WTC11 (cell line): ENCODE results near the gene CD2AP. TPM values are rescaled to one million over a fixed set of nuclear protein-coding genes. Genes with fewer than 3 reads are reported as not detected.

Experiments used
- ATAC-seq: fragments of 200-7000 bp; cut with Tn5 transposase; 2 replicates; pipeline ENCODE4 v1.10.0; 2021; ENCODE audit warnings: mild to moderate bottlenecking, moderate library complexity
- CTCF ChIA-PET: fragments of 300-600 bp; sonication (Branson Sonifier 250); formaldehyde crosslinking; loops from one replicate; lab custom pipeline; 2021; ENCODE audit warnings: antibody characterized with exemption; lab: Charles Lee
- POLR2A ChIA-PET: fragments of 350-600 bp; sonication (Branson Sonifier 250); formaldehyde crosslinking; loops from one replicate; lab custom pipeline; 2021; ENCODE audit warnings: antibody characterized with exemption; lab: Charles Lee
- DNase-seq: peaks from one replicate; pipeline ENCODE4 v3.0.0; 2021; ENCODE audit warnings: low spot score
- H3K27ac Mint-ChIP-seq: 2 replicates; pipeline ENCODE4 v1.8.0; 2021; ENCODE audit warnings: mixed read lengths
- H3K27me3 Mint-ChIP-seq: 2 replicates; pipeline ENCODE4 v1.8.0; 2021; ENCODE audit warnings: low read depth, mild to moderate bottlenecking, moderate library complexity, mixed read lengths
- H3K36me3 Mint-ChIP-seq: 2 replicates; pipeline ENCODE4 v1.8.0; 2021; ENCODE audit warnings: mixed read lengths
- H3K4me1 Mint-ChIP-seq: 2 replicates; pipeline ENCODE4 v1.8.0; 2022; ENCODE audit warnings: mixed read lengths
- H3K4me3 Mint-ChIP-seq: 2 replicates; pipeline ENCODE4 v1.8.0; 2021; ENCODE audit warnings: mild to moderate bottlenecking, moderate library complexity, mixed read lengths
- H3K9me3 Mint-ChIP-seq: 2 replicates; pipeline ENCODE4 v1.8.0; 2021; ENCODE audit warnings: mixed read lengths
- ATF1 ChIP-seq: sonication (generic); formaldehyde crosslinking; IDR thresholded peaks from 2 replicates; pipeline ENCODE4 v1.8.1; 2023; ENCODE audit warnings: mild to moderate bottlenecking, moderate library complexity, missing genetic modification reagents
- FOXJ3 ChIP-seq: sonication (generic); formaldehyde crosslinking; IDR thresholded peaks from 2 replicates; pipeline ENCODE4 v1.9.0; 2021; ENCODE audit warnings: missing genetic modification reagents, mild to moderate bottlenecking, borderline replicate concordance
- FOXP1 ChIP-seq: sonication (generic); formaldehyde crosslinking; IDR thresholded peaks from 2 replicates; pipeline ENCODE4 v1.8.0; 2022; ENCODE audit warnings: missing genetic modification reagents, mild to moderate bottlenecking, moderate library complexity, borderline replicate concordance
- NFE2L1 ChIP-seq: sonication (generic); formaldehyde crosslinking; IDR thresholded peaks from 2 replicates; pipeline ENCODE4 v1.8.1; 2023; ENCODE audit warnings: missing genetic modification reagents
- OVOL2 ChIP-seq: fragments of 250-450 bp; sonication (Bioruptor Pico); IDR thresholded peaks from 2 replicates; pipeline ENCODE4 v1.9.0; 2021; ENCODE audit warnings: mild to moderate bottlenecking, borderline replicate concordance
- PRRX2 ChIP-seq: fragments of 250-450 bp; sonication (Bioruptor Pico); IDR thresholded peaks from 2 replicates; pipeline ENCODE4 v1.8.0; 2021; ENCODE audit warnings: mild to moderate bottlenecking
- RORB ChIP-seq: fragments of 250-450 bp; sonication (Bioruptor Pico); IDR thresholded peaks from 2 replicates; pipeline ENCODE4 v1.9.0; 2021; ENCODE audit warnings: mild to moderate bottlenecking
- SP1 ChIP-seq: sonication (generic); formaldehyde crosslinking; conservative IDR thresholded peaks from 2 replicates; pipeline ENCODE4 v1.8.1; 2022; ENCODE audit warnings: missing genetic modification reagents
- ZBTB21 ChIP-seq: sonication (generic); formaldehyde crosslinking; IDR thresholded peaks from 2 replicates; pipeline ENCODE4 v1.8.1; 2023; ENCODE audit warnings: mild to moderate bottlenecking, missing genetic modification reagents, borderline replicate concordance
- ZNF138 ChIP-seq: sonication (generic); formaldehyde crosslinking; conservative IDR thresholded peaks from 2 replicates; pipeline ENCODE4 v1.8.1; 2022; ENCODE audit warnings: mild to moderate bottlenecking, moderate library complexity, missing genetic modification reagents
- ZNF263 ChIP-seq: sonication (generic); formaldehyde crosslinking; IDR thresholded peaks from 2 replicates; pipeline ENCODE4 v1.8.1; 2022; ENCODE audit warnings: low read depth, mild to moderate bottlenecking, moderate library complexity, missing genetic modification reagents
- ZNF317 ChIP-seq: sonication (generic); formaldehyde crosslinking; IDR thresholded peaks from 2 replicates; pipeline ENCODE4 v1.8.1; 2023; ENCODE audit warnings: low read depth, mild to moderate bottlenecking, moderate library complexity, missing genetic modification reagents, borderline replicate concordance
- total RNA-seq: library from RNA; stranded (reverse); gene quantifications from 3 replicates; pipeline ENCODE4 v1.2.3, GENCODE V29; 2021
- TF ChIP-seq, protein P1 (sequence below): sonication (generic); formaldehyde crosslinking; IDR thresholded peaks from 2 replicates; pipeline ENCODE4 v1.8.0; 2022; ENCODE audit warnings: mild to moderate bottlenecking, missing genetic modification reagents
- TF ChIP-seq, protein P2 (sequence below): fragments of 250-450 bp; sonication (Bioruptor Pico); IDR thresholded peaks from 2 replicates; pipeline ENCODE4 v1.9.0; 2021; ENCODE audit warnings: moderate library complexity, mild to moderate bottlenecking, inconsistent platforms, borderline replicate concordance
- TF ChIP-seq, protein P3 (sequence below): sonication (generic); formaldehyde crosslinking; IDR thresholded peaks from 2 replicates; pipeline ENCODE4 v1.8.0; 2022; ENCODE audit warnings: mild to moderate bottlenecking, missing genetic modification reagents
- TF ChIP-seq, protein P4 (sequence below): fragments of 250-450 bp; sonication (Bioruptor Pico); IDR thresholded peaks from 2 replicates; pipeline ENCODE4 v2.1.2; 2022; ENCODE audit warnings: mild to moderate bottlenecking, moderate library complexity
- TF ChIP-seq, protein P5 (sequence below): sonication (generic); formaldehyde crosslinking; IDR thresholded peaks from 2 replicates; pipeline ENCODE4 v1.8.1; 2023; ENCODE audit warnings: mild to moderate bottlenecking, missing genetic modification reagents
- TF ChIP-seq, protein P6 (sequence below): sonication (generic); formaldehyde crosslinking; IDR thresholded peaks from 2 replicates; pipeline ENCODE4 v1.8.1; 2023; ENCODE audit warnings: mild to moderate bottlenecking, missing genetic modification reagents, moderate library complexity
- TF ChIP-seq, protein P7 (sequence below): fragments of 250-450 bp; sonication (Bioruptor Pico); IDR thresholded peaks from 2 replicates; pipeline ENCODE4 v1.9.0; 2021; ENCODE audit warnings: mild to moderate bottlenecking
- TF ChIP-seq, protein P8 (sequence below): sonication (generic); formaldehyde crosslinking; IDR thresholded peaks from 2 replicates; pipeline ENCODE4 v1.8.0; 2023; ENCODE audit warnings: missing genetic modification reagents

Gene CD2AP
- total RNA-seq, 1 experiment from 2014 or later: 77.0 TPM

DNA sequence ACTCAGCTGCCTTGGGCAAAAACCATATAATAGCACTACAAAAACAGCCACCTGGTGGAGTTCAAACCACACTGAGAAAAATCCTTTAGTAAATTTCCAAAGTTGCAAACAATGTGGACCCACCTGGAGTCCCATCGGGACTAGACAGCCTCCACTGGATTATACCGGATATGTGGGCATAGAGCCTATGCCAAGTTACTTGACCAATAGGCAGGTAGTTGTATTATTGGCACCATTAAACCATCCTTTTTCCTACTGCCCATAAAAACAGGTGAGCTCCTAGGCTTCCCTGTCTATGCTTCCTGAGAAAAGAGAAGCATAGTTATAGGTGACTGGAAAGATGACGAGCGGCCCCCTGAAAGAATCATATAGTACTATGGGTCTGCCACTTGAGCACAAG lies 169.1 kb downstream of the CD2AP start:
- Mint-ChIP-seq H3K4me3 (no peak overlapping the region), H3K27me3 (peaks cover 5% of the 10 kb centered on the region), H3K27ac (no peak overlapping the region), H3K4me1 (peaks cover 9% of the 10 kb centered on the region), H3K36me3 (0 out of 2 replicates have a peak, but pooled peaks cover 3% of the 10 kb centered on the region), H3K9me3 (peaks cover 4% of the 10 kb centered on the region)
- ChIA-PET CTCF (interaction anchor here (0.8 kb wide), 1 partner anchor 134 kb away, joined by 3 read pairs; no protein-coding TSS in a partner anchor), POLR2A (no interaction called here)
- ATAC-seq (no peak), DNase-seq (no peak)
- TF ChIP-seq, protein P1, sequence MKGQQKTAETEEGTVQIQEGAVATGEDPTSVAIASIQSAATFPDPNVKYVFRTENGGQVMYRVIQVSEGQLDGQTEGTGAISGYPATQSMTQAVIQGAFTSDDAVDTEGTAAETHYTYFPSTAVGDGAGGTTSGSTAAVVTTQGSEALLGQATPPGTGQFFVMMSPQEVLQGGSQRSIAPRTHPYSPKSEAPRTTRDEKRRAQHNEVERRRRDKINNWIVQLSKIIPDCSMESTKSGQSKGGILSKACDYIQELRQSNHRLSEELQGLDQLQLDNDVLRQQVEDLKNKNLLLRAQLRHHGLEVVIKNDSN: no peak
- TF ChIP-seq, protein P2, sequence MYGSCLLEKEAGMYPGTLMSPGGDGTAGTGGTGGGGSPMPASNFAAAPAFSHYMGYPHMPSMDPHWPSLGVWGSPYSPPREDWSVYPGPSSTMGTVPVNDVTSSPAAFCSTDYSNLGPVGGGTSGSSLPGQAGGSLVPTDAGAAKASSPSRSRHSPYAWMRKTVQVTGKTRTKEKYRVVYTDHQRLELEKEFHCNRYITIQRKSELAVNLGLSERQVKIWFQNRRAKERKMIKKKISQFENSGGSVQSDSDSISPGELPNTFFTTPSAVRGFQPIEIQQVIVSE: no peak
- TF ChIP-seq, protein P3, sequence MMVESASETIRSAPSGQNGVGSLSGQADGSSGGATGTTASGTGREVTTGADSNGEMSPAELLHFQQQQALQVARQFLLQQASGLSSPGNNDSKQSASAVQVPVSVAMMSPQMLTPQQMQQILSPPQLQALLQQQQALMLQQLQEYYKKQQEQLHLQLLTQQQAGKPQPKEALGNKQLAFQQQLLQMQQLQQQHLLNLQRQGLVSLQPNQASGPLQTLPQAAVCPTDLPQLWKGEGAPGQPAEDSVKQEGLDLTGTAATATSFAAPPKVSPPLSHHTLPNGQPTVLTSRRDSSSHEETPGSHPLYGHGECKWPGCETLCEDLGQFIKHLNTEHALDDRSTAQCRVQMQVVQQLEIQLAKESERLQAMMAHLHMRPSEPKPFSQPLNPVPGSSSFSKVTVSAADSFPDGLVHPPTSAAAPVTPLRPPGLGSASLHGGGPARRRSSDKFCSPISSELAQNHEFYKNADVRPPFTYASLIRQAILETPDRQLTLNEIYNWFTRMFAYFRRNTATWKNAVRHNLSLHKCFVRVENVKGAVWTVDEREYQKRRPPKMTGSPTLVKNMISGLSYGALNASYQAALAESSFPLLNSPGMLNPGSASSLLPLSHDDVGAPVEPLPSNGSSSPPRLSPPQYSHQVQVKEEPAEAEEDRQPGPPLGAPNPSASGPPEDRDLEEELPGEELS (CRISPR knock-in tag): no peak
- TF ChIP-seq OVOL2 (CRISPR knock-in tag): no peak
- no peak for TF ChIP-seq ZNF138 (CRISPR knock-in tag)
- TF ChIP-seq ZNF263 (CRISPR knock-in tag): no peak
- TF ChIP-seq, protein P4, sequence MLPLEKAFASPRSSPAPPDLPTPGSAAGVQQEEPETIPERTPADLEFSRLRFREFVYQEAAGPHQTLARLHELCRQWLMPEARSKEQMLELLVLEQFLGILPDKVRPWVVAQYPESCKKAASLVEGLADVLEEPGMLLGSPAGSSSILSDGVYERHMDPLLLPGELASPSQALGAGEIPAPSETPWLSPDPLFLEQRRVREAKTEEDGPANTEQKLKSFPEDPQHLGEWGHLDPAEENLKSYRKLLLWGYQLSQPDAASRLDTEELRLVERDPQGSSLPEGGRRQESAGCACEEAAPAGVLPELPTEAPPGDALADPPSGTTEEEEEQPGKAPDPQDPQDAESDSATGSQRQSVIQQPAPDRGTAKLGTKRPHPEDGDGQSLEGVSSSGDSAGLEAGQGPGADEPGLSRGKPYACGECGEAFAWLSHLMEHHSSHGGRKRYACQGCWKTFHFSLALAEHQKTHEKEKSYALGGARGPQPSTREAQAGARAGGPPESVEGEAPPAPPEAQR (CRISPR knock-in tag): no peak
- TF ChIP-seq RORB (CRISPR knock-in tag): no peak
- TF ChIP-seq PRRX2 (CRISPR knock-in tag): no peak
- TF ChIP-seq FOXP1: no peak
- TF ChIP-seq, protein P5, sequence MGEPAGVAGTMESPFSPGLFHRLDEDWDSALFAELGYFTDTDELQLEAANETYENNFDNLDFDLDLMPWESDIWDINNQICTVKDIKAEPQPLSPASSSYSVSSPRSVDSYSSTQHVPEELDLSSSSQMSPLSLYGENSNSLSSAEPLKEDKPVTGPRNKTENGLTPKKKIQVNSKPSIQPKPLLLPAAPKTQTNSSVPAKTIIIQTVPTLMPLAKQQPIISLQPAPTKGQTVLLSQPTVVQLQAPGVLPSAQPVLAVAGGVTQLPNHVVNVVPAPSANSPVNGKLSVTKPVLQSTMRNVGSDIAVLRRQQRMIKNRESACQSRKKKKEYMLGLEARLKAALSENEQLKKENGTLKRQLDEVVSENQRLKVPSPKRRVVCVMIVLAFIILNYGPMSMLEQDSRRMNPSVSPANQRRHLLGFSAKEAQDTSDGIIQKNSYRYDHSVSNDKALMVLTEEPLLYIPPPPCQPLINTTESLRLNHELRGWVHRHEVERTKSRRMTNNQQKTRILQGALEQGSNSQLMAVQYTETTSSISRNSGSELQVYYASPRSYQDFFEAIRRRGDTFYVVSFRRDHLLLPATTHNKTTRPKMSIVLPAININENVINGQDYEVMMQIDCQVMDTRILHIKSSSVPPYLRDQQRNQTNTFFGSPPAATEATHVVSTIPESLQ: no peak
- TF ChIP-seq, protein P6, sequence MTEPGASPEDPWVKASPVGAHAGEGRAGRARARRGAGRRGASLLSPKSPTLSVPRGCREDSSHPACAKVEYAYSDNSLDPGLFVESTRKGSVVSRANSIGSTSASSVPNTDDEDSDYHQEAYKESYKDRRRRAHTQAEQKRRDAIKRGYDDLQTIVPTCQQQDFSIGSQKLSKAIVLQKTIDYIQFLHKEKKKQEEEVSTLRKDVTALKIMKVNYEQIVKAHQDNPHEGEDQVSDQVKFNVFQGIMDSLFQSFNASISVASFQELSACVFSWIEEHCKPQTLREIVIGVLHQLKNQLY (CRISPR knock-in tag): no peak
- TF ChIP-seq, protein P7, sequence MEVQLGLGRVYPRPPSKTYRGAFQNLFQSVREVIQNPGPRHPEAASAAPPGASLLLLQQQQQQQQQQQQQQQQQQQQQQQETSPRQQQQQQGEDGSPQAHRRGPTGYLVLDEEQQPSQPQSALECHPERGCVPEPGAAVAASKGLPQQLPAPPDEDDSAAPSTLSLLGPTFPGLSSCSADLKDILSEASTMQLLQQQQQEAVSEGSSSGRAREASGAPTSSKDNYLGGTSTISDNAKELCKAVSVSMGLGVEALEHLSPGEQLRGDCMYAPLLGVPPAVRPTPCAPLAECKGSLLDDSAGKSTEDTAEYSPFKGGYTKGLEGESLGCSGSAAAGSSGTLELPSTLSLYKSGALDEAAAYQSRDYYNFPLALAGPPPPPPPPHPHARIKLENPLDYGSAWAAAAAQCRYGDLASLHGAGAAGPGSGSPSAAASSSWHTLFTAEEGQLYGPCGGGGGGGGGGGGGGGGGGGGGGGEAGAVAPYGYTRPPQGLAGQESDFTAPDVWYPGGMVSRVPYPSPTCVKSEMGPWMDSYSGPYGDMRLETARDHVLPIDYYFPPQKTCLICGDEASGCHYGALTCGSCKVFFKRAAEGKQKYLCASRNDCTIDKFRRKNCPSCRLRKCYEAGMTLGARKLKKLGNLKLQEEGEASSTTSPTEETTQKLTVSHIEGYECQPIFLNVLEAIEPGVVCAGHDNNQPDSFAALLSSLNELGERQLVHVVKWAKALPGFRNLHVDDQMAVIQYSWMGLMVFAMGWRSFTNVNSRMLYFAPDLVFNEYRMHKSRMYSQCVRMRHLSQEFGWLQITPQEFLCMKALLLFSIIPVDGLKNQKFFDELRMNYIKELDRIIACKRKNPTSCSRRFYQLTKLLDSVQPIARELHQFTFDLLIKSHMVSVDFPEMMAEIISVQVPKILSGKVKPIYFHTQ: no peak
- no peak for TF ChIP-seq SP1

DNA sequence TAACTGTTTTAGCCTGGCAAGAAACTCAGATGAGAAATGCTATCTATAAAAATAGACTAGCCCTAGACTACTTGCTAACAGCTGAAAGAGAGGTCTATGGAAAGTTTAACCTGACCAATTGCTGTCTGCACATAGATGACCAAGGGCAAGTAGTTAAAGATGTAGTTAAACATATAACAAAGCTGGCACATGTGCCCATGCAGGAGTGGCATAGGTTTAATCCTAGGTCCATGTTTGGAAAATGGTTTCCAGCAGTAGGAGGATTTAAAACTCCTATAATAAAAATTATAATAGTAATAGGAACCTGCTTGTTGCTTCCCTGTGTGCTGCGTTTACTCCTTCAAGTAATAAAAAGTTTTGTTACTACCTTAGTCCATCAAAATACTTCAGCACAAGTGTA lies 169.6 kb downstream of the CD2AP start:
- DNase-seq (no peak), ATAC-seq (no peak)
- POLR2A ChIA-PET: no interaction called here
- H3K36me3 Mint-ChIP-seq: no peaks in the 10 kb centered on the region
- no peaks in the 10 kb centered on the region for H3K9me3 Mint-ChIP-seq
- H3K4me3 Mint-ChIP-seq: no peak overlapping the region
- peaks cover 8% of the 10 kb centered on the region for H3K4me1 Mint-ChIP-seq
- H3K27ac Mint-ChIP-seq: no peak overlapping the region
- TF ChIP-seq FOXP1 (no peak), SP1 (no peak), ZNF317 (CRISPR knock-in tag) (no peak), ATF1 (no peak), FOXJ3 (CRISPR knock-in tag) (no peak), NFE2L1 (CRISPR knock-in tag) (no peak), ZBTB21 (CRISPR knock-in tag) (no peak)
- TF ChIP-seq, protein P7: no peak
- TF ChIP-seq, protein P8, sequence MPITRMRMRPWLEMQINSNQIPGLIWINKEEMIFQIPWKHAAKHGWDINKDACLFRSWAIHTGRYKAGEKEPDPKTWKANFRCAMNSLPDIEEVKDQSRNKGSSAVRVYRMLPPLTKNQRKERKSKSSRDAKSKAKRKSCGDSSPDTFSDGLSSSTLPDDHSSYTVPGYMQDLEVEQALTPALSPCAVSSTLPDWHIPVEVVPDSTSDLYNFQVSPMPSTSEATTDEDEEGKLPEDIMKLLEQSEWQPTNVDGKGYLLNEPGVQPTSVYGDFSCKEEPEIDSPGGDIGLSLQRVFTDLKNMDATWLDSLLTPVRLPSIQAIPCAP (CRISPR knock-in tag): no peak
- TF ChIP-seq, all 79 proteins: peak for 0
- CTCF ChIA-PET: interaction anchor here (0.8 kb wide), 1 partner anchor 133 kb away, joined by 3 read pairs; no protein-coding TSS in a partner anchor
- H3K27me3 Mint-ChIP-seq: no peaks in the 10 kb centered on the region; the same call in 1 of the 2 replicates
